ENCODE measurements around the gene HPCA.
A peak's percentile ranks its signal among the peaks of the same experiment; 100 is the strongest.
"Not testable (repeated sequence)": the region's sequence is repeated elsewhere in the genome, so short reads cannot be mapped to it uniquely, and the experiment has no call there.

The HPCA gene

GRCh38 chr1:32903991-32904785, 17.9 kb downstream of the HPCA start:
- DNase-seq, result peak; percentile 46

- DNase-seq, result no peak
Observed at GRCh38 chr1:32904797-32905196, 18.5 kb downstream of the HPCA start.

GRCh38 chr1:32905588-32905987, 19.3 kb downstream of the HPCA start:
- DNase-seq, result not testable (repeated sequence)

- no peak for DNase-seq
Observed at GRCh38 chr1:32906654-32907053, 20.4 kb downstream of the HPCA start.

- DNase-seq, result no peak
Observed at GRCh38 chr1:32907435-32907834, 21.1 kb downstream of the HPCA start.

GRCh38 chr1:32910319-32910718, 24.0 kb downstream of the HPCA start:
- DNase-seq, result no peak

- no peak for DNase-seq
Observed at GRCh38 chr1:32915766-32916706, 29.7 kb downstream of the HPCA start.

- no peak for DNase-seq
Observed at GRCh38 chr1:32917521-32917920, 31.2 kb downstream of the HPCA start.

GRCh38 chr1:32918179-32918578, 31.9 kb downstream of the HPCA start:
- DNase-seq, result no peak

- DNase-seq, result no peak
Observed at GRCh38 chr1:32919811-32920733, 33.8 kb downstream of the HPCA start.

GRCh38 chr1:32920833-32921232, 34.5 kb downstream of the HPCA start:
- DNase-seq, result no peak

- peak; percentile 70 for DNase-seq
Observed at GRCh38 chr1:32924881-32925344, 38.6 kb downstream of the HPCA start.

GRCh38 chr1:32925403-32926162, 39.3 kb downstream of the HPCA start:
- DNase-seq, result peak; percentile 76

GRCh38 chr1:32926562-32926961, 40.3 kb downstream of the HPCA start:
- no peak for DNase-seq

GRCh38 chr1:32927441-32927840, 41.1 kb downstream of the HPCA start:
- no peak for DNase-seq

GRCh38 chr1:32928285-32928684, 42.0 kb downstream of the HPCA start:
- no peak for DNase-seq

- no peak for DNase-seq
Observed at GRCh38 chr1:32928715-32929114, 42.4 kb downstream of the HPCA start.

- no peak for DNase-seq
Observed at GRCh38 chr1:32929366-32929765, 43.1 kb downstream of the HPCA start.

- DNase-seq, result no peak
Observed at GRCh38 chr1:32931760-32932159, 45.5 kb downstream of the HPCA start.

GRCh38 chr1:32933742-32934322, 47.5 kb downstream of the HPCA start:
- peak; percentile 36 for DNase-seq

GRCh38 chr1:32934535-32934934, 48.2 kb downstream of the HPCA start:
- DNase-seq, result no peak
